ENCODE results near the gene PDS5B.

PDS5B gene

GRCh38 chr13:32594157-32594738 lies 8.0 kb downstream of the PDS5B start:
- H3K36me3 ChIP-seq (ENCODE audit: low read length), result no peaks in the 10 kb centered on the region

GRCh38 chr13:32595306-32595705 lies 9.1 kb downstream of the PDS5B start:
- Histone ChIP-seq H3K9me2 (replicated peaks; ENCODE audit: insufficient read depth, low read length) (no peaks in the 10 kb centered on the region), H3K27ac (ENCODE audit: low read depth, low read length) (no peak overlapping the region), H3K9ac (ENCODE audit: low read length) (no peak overlapping the region), H3K36me3 (ENCODE audit: low read length) (no peaks in the 10 kb centered on the region), H4K20me1 (ENCODE audit: low read depth, low read length) (peaks cover 29% of the 10 kb centered on the region), H3K27me3 (ENCODE audit: low read length) (no peaks in the 10 kb centered on the region), H2AFZ (ENCODE audit: low read depth, low read length, severe bottlenecking) (no peak overlapping the region), H3K79me2 (ENCODE audit: insufficient read depth, low read length) (peaks cover 100% of the 10 kb centered on the region), H3K4me2 (ENCODE audit: low read depth, low read length, poor library complexity, severe bottlenecking) (no peak overlapping the region), H3F3A (ENCODE audit: insufficient read depth) (peaks cover 10% of the 10 kb centered on the region; the same call in 1 of the 2 replicates), H3K9me3 (ENCODE audit: insufficient read depth, low read length) (no peaks in the 10 kb centered on the region), H3K4me3 (ENCODE audit: insufficient read depth, low read length, poor library complexity, severe bottlenecking) (no peak overlapping the region)
- TF ChIP-seq CTCF (IDR thresholded peaks at IDR 0.05; ENCODE audit: insufficient read depth, low read length, poor library complexity, severe bottlenecking), result no peak
- TF ChIP-seq EZH2phosphoT487 (conservative IDR thresholded peaks at IDR 0.05; ENCODE audit: low read length), result no peak

More at GRCh38 chr13:32594157-32594738, 8.0 kb downstream of the PDS5B start:
- Histone ChIP-seq H3K79me2 (ENCODE audit: insufficient read depth, low read length) (peaks cover 100% of the 10 kb centered on the region), H3K9ac (ENCODE audit: low read length) (no peak overlapping the region), H4K20me1 (ENCODE audit: low read depth, low read length) (peaks cover 39% of the 10 kb centered on the region), H3F3A (ENCODE audit: insufficient read depth) (peaks cover 4% of the 10 kb centered on the region; the same call in 1 of the 2 replicates), H3K9me2 (replicated peaks; ENCODE audit: insufficient read depth, low read length) (no peaks in the 10 kb centered on the region), H3K4me2 (ENCODE audit: low read depth, low read length, poor library complexity, severe bottlenecking) (no peak overlapping the region), H3K27me3 (ENCODE audit: low read length) (no peaks in the 10 kb centered on the region), H3K9me3 (ENCODE audit: insufficient read depth, low read length) (no peaks in the 10 kb centered on the region), H2AFZ (ENCODE audit: low read depth, low read length, severe bottlenecking) (no peak overlapping the region), H3K27ac (ENCODE audit: low read depth, low read length) (no peak overlapping the region), H3K4me3 (ENCODE audit: insufficient read depth, low read length, poor library complexity, severe bottlenecking) (no peak overlapping the region)
- no peak for TF ChIP-seq EZH2phosphoT487 (conservative IDR thresholded peaks at IDR 0.05; ENCODE audit: low read length)
- no peak for TF ChIP-seq CTCF (IDR thresholded peaks at IDR 0.05; ENCODE audit: insufficient read depth, low read length, poor library complexity, severe bottlenecking)

- no peaks in the 10 kb centered on the region for H3K9me2 ChIP-seq (replicated peaks; ENCODE audit: insufficient read depth, low read length)
- no peak for TF ChIP-seq CTCF (IDR thresholded peaks at IDR 0.05; ENCODE audit: insufficient read depth, low read length, poor library complexity, severe bottlenecking)
- no peak for TF ChIP-seq EZH2phosphoT487 (conservative IDR thresholded peaks at IDR 0.05; ENCODE audit: low read length)
- no peaks in the 10 kb centered on the region for H3K27me3 ChIP-seq (ENCODE audit: low read length)
- no peaks in the 10 kb centered on the region for H3K36me3 ChIP-seq (ENCODE audit: low read length)
- H3K79me2 ChIP-seq (ENCODE audit: insufficient read depth, low read length), result peaks cover 92% of the 10 kb centered on the region
- H2AFZ ChIP-seq (ENCODE audit: low read depth, low read length, severe bottlenecking), result no peak overlapping the region
- no peak overlapping the region for H3K9ac ChIP-seq (ENCODE audit: low read length)
- H3F3A ChIP-seq (ENCODE audit: insufficient read depth), result peaks cover 26% of the 10 kb centered on the region
- H3K9me3 ChIP-seq (ENCODE audit: insufficient read depth, low read length), result no peaks in the 10 kb centered on the region
- peak overlapping the region; percentile 45 for H3K4me2 ChIP-seq (ENCODE audit: low read depth, low read length, poor library complexity, severe bottlenecking)
- H4K20me1 ChIP-seq (ENCODE audit: low read depth, low read length), result peaks cover 5% of the 10 kb centered on the region; the same call in 1 of the 2 replicates
- H3K4me3 ChIP-seq (ENCODE audit: insufficient read depth, low read length, poor library complexity, severe bottlenecking), result no peak overlapping the region
- peak overlapping the region; percentile 64 for H3K27ac ChIP-seq (ENCODE audit: low read depth, low read length)
These were observed 14.6 kb downstream of the PDS5B start for GRCh38 chr13:32600890-32601289.

All from SU-DHL-6 (cell line).